ENCODE results near the gene CMYA5. TPM values are rescaled to one million over a fixed set of nuclear protein-coding genes. Genes with fewer than 3 reads are reported as not detected.

Gene CMYA5
- total RNA-seq, 1 experiment from 2014 or later: 0.15 TPM

DNA sequence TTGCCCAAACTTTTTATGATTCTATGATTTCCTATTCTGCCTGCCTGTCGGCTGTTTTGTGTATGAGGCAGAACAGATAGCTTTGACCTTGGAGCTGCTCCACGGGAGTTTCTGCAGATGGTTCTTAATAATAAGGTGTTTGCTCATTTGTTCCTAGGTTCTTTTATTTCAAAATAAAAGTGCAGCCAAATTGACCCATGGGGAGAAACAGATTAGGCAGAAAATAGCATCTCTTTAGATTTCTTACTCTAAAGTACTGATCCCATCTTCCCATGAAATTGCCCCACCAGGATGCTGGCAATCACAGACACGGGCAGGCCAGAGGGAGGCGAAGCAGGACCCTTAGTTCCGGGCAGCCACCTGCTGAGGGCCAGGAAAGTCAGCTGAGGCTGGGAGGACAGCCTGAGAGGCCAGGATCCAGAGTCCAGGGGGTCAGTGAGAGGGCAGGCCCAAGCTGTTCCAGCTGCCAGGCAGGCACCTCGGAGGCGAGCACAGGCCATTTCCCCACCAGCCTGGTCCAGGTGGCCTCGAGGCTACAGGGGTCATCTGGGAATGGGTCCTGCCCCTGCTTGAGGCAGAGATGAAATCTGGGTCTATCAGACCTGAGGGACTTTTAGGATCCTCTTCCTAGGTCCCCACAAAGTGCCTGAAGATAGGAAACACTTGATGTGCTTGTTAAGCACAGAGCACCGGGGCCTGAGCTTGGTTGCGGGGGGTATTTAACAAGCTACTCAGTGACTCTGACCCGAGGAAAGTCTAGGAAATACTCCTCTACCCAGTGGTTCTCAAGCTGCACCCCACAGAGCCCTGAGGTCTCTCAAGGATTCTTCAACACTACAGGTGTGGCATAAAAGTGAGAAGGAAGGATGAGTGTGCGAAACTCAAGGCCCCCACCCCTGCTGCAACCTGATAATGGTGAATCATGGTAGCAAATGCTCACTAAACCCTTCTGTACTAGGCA, 145.4 kb downstream of the CMYA5 start:
- Histone ChIP-seq H3K36me3 (ENCODE audit: low read depth, low read length) (no peaks in the 10 kb centered on the region), H3K9me3 (ENCODE audit: low read length) (no peaks in the 10 kb centered on the region), H3K9ac (ENCODE audit: low read length) (no peak overlapping the region), H3K4me1 (ENCODE audit: insufficient read depth, low read length) (no peaks in the 10 kb centered on the region), H3K79me2 (ENCODE audit: low read length) (no peaks in the 10 kb centered on the region), H3K27ac (ENCODE audit: low read length) (no peak overlapping the region), H4K20me1 (ENCODE audit: low read length) (no peaks in the 10 kb centered on the region), H2AFZ (ENCODE audit: low read length) (no peak overlapping the region), H3K9me2 (replicated peaks; ENCODE audit: low read length) (no peaks in the 10 kb centered on the region), H3K4me2 (ENCODE audit: low read length) (no peak overlapping the region), H3K27me3 (ENCODE audit: low read length) (peaks cover 8% of the 10 kb centered on the region), H3K4me3 (ENCODE audit: low read length) (no peak overlapping the region), H3F3A (ENCODE audit: low read length, unreplicated experiment) (no peaks in the 10 kb centered on the region)
- TF ChIP-seq, protein P1, sequence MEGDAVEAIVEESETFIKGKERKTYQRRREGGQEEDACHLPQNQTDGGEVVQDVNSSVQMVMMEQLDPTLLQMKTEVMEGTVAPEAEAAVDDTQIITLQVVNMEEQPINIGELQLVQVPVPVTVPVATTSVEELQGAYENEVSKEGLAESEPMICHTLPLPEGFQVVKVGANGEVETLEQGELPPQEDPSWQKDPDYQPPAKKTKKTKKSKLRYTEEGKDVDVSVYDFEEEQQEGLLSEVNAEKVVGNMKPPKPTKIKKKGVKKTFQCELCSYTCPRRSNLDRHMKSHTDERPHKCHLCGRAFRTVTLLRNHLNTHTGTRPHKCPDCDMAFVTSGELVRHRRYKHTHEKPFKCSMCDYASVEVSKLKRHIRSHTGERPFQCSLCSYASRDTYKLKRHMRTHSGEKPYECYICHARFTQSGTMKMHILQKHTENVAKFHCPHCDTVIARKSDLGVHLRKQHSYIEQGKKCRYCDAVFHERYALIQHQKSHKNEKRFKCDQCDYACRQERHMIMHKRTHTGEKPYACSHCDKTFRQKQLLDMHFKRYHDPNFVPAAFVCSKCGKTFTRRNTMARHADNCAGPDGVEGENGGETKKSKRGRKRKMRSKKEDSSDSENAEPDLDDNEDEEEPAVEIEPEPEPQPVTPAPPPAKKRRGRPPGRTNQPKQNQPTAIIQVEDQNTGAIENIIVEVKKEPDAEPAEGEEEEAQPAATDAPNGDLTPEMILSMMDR (conservative IDR thresholded peaks at IDR 0.05; ENCODE audit: low read depth, low read length): no peak
- TF ChIP-seq EZH2 (IDR thresholded peaks at IDR 0.05; ENCODE audit: low read length, unreplicated experiment): no peak
- no peak for TF ChIP-seq EZH2phosphoT487 (IDR thresholded peaks at IDR 0.05; ENCODE audit: borderline replicate concordance, low read length)
- BruUV-seq (replicated peaks): no TSS peak
- DNase-seq (no peak), ATAC-seq (no peak)
- ChIA-PET CTCF (no interaction called here), POLR2A (ENCODE audit: unreplicated experiment) (no interaction called here)
- intact Hi-C loops (cut with micrococcal nuclease): no loop called here

- Histone ChIP-seq H3K36me3 (ENCODE audit: low read depth, low read length) (no peaks in the 10 kb centered on the region), H4K20me1 (ENCODE audit: low read length) (no peaks in the 10 kb centered on the region), H3K4me1 (ENCODE audit: insufficient read depth, low read length) (no peaks in the 10 kb centered on the region), H3F3A (ENCODE audit: low read length, unreplicated experiment) (no peaks in the 10 kb centered on the region), H3K27me3 (ENCODE audit: low read length) (peaks cover 10% of the 10 kb centered on the region), H3K4me3 (ENCODE audit: low read length) (no peak overlapping the region), H3K9ac (ENCODE audit: low read length) (no peak overlapping the region), H3K27ac (ENCODE audit: low read length) (no peak overlapping the region), H3K9me2 (replicated peaks; ENCODE audit: low read length) (no peaks in the 10 kb centered on the region), H3K4me2 (ENCODE audit: low read length) (no peak overlapping the region), H3K79me2 (ENCODE audit: low read length) (no peaks in the 10 kb centered on the region), H3K9me3 (ENCODE audit: low read length) (no peaks in the 10 kb centered on the region), H2AFZ (ENCODE audit: low read length) (no peak overlapping the region)
- intact Hi-C loops (cut with micrococcal nuclease): no loop called here
- DNase-seq (no peak), ATAC-seq (no peak)
- TF ChIP-seq EZH2 (IDR thresholded peaks at IDR 0.05; ENCODE audit: low read length, unreplicated experiment) (no peak), EZH2phosphoT487 (IDR thresholded peaks at IDR 0.05; ENCODE audit: borderline replicate concordance, low read length) (no peak)
- TF ChIP-seq, protein P1 (conservative IDR thresholded peaks at IDR 0.05; ENCODE audit: low read depth, low read length): no peak
- ChIA-PET CTCF (no interaction called here), POLR2A (ENCODE audit: unreplicated experiment) (no interaction called here)
- BruUV-seq (replicated peaks): no TSS peak
Observed at GRCh38 chr5:79837761-79838551, 148.3 kb downstream of the CMYA5 start.
